ENCODE results near the gene BET1. TPM values are rescaled to one million over a fixed set of nuclear protein-coding genes. Genes with fewer than 3 reads are reported as not detected.
A peak's percentile ranks its signal among the peaks of the same experiment; 100 is the strongest.

BET1 gene
- total RNA-seq, 6 experiments from 2014 or later = 26.4 to 36.5 (median 30.5) TPM

GRCh38 chr7:94001396-94001795 is 2.8 kb downstream of the BET1 start:
- Mint-ChIP-seq H3K4me1 (ENCODE audit: low read depth) (peaks cover 54% of the 10 kb centered on the region), H3K27me3 (ENCODE audit: insufficient read depth) (no peaks in the 10 kb centered on the region; the same call in 1 of the 2 replicates), H3K27ac (peak overlapping the region; percentile 80), H3K9me3 (no peaks in the 10 kb centered on the region), H3K36me3 (ENCODE audit: low read depth) (peaks cover 15% of the 10 kb centered on the region), H3K4me3 (peak overlapping the region; percentile 64)
- DNase-seq = peak; percentile 81
- TF ChIP-seq CTCF (IDR thresholded peaks at IDR 0.05) = no peak

DNA sequence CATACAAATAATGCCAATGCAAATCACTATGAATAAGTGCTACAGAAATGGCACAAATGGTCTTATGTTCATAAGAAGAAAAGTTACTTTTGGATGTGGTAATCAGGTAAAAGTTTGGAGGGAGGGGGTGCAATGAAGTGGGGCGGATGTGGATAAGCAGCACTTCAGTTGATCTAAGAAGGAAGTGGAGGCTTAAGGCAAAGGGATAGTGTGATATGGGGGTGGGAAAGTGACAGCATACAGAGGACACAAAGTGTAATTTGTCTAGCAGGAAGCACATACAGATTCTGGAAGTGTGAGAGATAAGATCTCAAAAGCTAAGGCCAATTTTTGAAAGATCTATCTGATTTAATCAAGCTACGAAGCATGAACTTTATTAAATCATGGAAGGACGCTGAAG is 6.3 kb downstream of the BET1 start:
- Mint-ChIP-seq H3K9me3 (no peaks in the 10 kb centered on the region), H3K27ac (no peak overlapping the region), H3K4me1 (ENCODE audit: low read depth) (peaks cover 38% of the 10 kb centered on the region), H3K4me3 (no peak overlapping the region), H3K27me3 (ENCODE audit: insufficient read depth) (no peaks in the 10 kb centered on the region; the same call in 1 of the 2 replicates), H3K36me3 (ENCODE audit: low read depth) (peaks cover 28% of the 10 kb centered on the region)
- DNase-seq = no peak
- no peak for TF ChIP-seq CTCF (IDR thresholded peaks at IDR 0.05)

- H3K4me3 Mint-ChIP-seq = no peak overlapping the region
- no peak overlapping the region for H3K27ac Mint-ChIP-seq
- TF ChIP-seq CTCF (IDR thresholded peaks at IDR 0.05) = no peak
- peaks cover 12% of the 10 kb centered on the region; the same call in 1 of the 2 replicates for H3K36me3 Mint-ChIP-seq (ENCODE audit: low read depth)
- H3K9me3 Mint-ChIP-seq = no peaks in the 10 kb centered on the region
- H3K27me3 Mint-ChIP-seq (ENCODE audit: insufficient read depth) = no peaks in the 10 kb centered on the region
- no peaks in the 10 kb centered on the region for H3K4me1 Mint-ChIP-seq (ENCODE audit: low read depth)
- DNase-seq = no peak
Observed at GRCh38 chr7:93992421-93993110, 11.6 kb downstream of the BET1 start.

DNA sequence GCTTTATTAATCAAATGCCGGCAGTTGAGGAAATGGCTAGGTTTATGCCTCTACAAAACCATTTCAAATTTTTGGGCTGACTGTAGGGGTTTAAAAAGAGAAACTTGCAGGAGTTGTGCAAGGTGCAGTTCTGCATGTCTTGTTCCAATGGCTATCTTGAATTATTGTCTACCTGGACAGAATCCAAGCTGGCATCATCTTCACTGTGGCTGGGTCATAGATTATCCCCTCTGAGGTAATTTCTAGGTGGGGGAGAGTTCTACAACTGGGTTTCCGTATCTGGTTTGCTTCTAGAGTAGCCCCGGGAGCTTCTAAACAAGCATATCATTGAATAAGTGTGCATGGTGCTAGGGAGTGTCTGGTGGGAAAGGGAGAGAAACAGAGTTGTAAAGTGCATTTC is 16.9 kb downstream of the BET1 start:
- DNase-seq = no peak
- TF ChIP-seq CTCF (IDR thresholded peaks at IDR 0.05) = no peak
- Mint-ChIP-seq H3K27ac (no peak overlapping the region), H3K36me3 (ENCODE audit: low read depth) (no peaks in the 10 kb centered on the region), H3K4me1 (ENCODE audit: low read depth) (peaks cover 15% of the 10 kb centered on the region), H3K4me3 (no peak overlapping the region), H3K9me3 (no peaks in the 10 kb centered on the region), H3K27me3 (ENCODE audit: insufficient read depth) (no peaks in the 10 kb centered on the region)

- H3K27ac Mint-ChIP-seq = peak overlapping the region; percentile 27; the same call in 1 of the 2 replicates
- TF ChIP-seq CTCF (IDR thresholded peaks at IDR 0.05) = no peak
- no peaks in the 10 kb centered on the region; the same call in 1 of the 2 replicates for H3K27me3 Mint-ChIP-seq (ENCODE audit: insufficient read depth)
- peaks cover 28% of the 10 kb centered on the region for H3K4me1 Mint-ChIP-seq (ENCODE audit: low read depth)
- H3K9me3 Mint-ChIP-seq = no peaks in the 10 kb centered on the region
- no peak overlapping the region for H3K4me3 Mint-ChIP-seq
- DNase-seq = peak; percentile 22
- no peaks in the 10 kb centered on the region for H3K36me3 Mint-ChIP-seq (ENCODE audit: low read depth)
Observed at GRCh38 chr7:93985101-93985500, 19.1 kb downstream of the BET1 start.

Measured in HFFc6 (cell line).